ENCODE measurements around the gene TMCO4. TPM values are rescaled to one million over a fixed set of nuclear protein-coding genes. Genes with fewer than 3 reads are reported as not detected.

Gene TMCO4
- total and polyA plus RNA-seq, 2 of the 4 experiments (the other 2 are of a cell fraction) = 7.3 to 8.6 TPM

GRCh38 chr1:19647643-19648042, 152.1 kb downstream of the TMCO4 start:
- DNase-seq = no peak
- POLR2A ChIA-PET (ENCODE audit: unreplicated experiment) = no interaction called here

More at GRCh38 chr1:19647643-19648042, 152.1 kb downstream of the TMCO4 start:
- H2BK20ac ChIP-seq (ENCODE audit: low read depth, low read length) = no peak overlapping the region
- H3K4me1 ChIP-seq (ENCODE audit: control insufficient read depth, insufficient read depth, low read length) = peaks cover 22% of the 10 kb centered on the region; the same call in 1 of the 2 replicates
- H2BK15ac ChIP-seq (ENCODE audit: low read depth, low read length) = no peak overlapping the region
- no peak overlapping the region for H4K5ac ChIP-seq (ENCODE audit: low read depth, low read length)
- 66% methylated on average over 12 of the region's 16 CpGs; no CpG with 5 or more reads in 1 of the 2 experiments for WGBS, 2 experiments (ENCODE audit: extremely low coverage in 2 of 2, insufficient read length in 1 of 2)
- dilution Hi-C loops (cut with HindIII; ENCODE audit: low sequenced_read_pairs, unreplicated experiment) (no loop called here), intact Hi-C loops (cut with micrococcal nuclease) (no loop called here), in situ Hi-C loops (cut with MboI; ENCODE audit: low sequenced_read_pairs) (loop anchor here (5.0 to 10.0 kb wide), 2 partner anchors 163 to 305 kb away; partner anchors contain the start of gene CAPZB)
- no peak overlapping the region for H3K9ac ChIP-seq (ENCODE audit: low read depth, low read length)
- no peak overlapping the region for H2AK5ac ChIP-seq (ENCODE audit: low read depth, low read length)
- no peak overlapping the region for H2BK5ac ChIP-seq (ENCODE audit: low read depth, low read length, poor library complexity, severe bottlenecking)
- no peak overlapping the region for H4K8ac ChIP-seq (ENCODE audit: low read depth in 2 of 2, low read length in 2 of 2)
- no peak overlapping the region for H4K91ac ChIP-seq (ENCODE audit: insufficient read depth, low read depth, low read length)
- no peaks in the 10 kb centered on the region for H3K9me3 ChIP-seq (ENCODE audit: control insufficient read depth, insufficient read depth, low read length)
- no peak overlapping the region; the same call in 1 of the 2 replicates for H3K56ac ChIP-seq (ENCODE audit: extremely low read depth, insufficient read depth, low read length)
- H3K36me3 ChIP-seq (ENCODE audit: control insufficient read depth, insufficient read depth, low read length) = peaks cover 2% of the 10 kb centered on the region; the same call in 1 of the 2 replicates
- peaks cover 4 to 59% of the 10 kb centered on the region in 2 experiments; a peak in 2 of 4 replicates for H3K79me1 ChIP-seq (ENCODE audit: low read depth in 1 of 2, low read length in 2 of 2)
- no peak for TF ChIP-seq NFE2L2 (IDR thresholded peaks at IDR 0.05; ENCODE audit: low read depth, low read length)
- TF ChIP-seq, protein P1, sequence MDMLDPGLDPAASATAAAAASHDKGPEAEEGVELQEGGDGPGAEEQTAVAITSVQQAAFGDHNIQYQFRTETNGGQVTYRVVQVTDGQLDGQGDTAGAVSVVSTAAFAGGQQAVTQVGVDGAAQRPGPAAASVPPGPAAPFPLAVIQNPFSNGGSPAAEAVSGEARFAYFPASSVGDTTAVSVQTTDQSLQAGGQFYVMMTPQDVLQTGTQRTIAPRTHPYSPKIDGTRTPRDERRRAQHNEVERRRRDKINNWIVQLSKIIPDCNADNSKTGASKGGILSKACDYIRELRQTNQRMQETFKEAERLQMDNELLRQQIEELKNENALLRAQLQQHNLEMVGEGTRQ (IDR thresholded peaks at IDR 0.05; ENCODE audit: low read depth, low read length) = no peak
- no peak for TF ChIP-seq POLR2A (IDR thresholded peaks at IDR 0.05; ENCODE audit: low read depth, low read length)
- TF ChIP-seq, protein P2, sequence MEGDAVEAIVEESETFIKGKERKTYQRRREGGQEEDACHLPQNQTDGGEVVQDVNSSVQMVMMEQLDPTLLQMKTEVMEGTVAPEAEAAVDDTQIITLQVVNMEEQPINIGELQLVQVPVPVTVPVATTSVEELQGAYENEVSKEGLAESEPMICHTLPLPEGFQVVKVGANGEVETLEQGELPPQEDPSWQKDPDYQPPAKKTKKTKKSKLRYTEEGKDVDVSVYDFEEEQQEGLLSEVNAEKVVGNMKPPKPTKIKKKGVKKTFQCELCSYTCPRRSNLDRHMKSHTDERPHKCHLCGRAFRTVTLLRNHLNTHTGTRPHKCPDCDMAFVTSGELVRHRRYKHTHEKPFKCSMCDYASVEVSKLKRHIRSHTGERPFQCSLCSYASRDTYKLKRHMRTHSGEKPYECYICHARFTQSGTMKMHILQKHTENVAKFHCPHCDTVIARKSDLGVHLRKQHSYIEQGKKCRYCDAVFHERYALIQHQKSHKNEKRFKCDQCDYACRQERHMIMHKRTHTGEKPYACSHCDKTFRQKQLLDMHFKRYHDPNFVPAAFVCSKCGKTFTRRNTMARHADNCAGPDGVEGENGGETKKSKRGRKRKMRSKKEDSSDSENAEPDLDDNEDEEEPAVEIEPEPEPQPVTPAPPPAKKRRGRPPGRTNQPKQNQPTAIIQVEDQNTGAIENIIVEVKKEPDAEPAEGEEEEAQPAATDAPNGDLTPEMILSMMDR (conservative IDR thresholded peaks at IDR 0.05; ENCODE audit: low read depth, low read length) = no peak
- TF ChIP-seq RAD21 (IDR thresholded peaks at IDR 0.05; ENCODE audit: low read length) = no peak
- no peak for TF ChIP-seq BHLHE40 (IDR thresholded peaks at IDR 0.05; ENCODE audit: low read depth, low read length)
- no peak for TF ChIP-seq MAZ (IDR thresholded peaks at IDR 0.05; ENCODE audit: borderline replicate concordance, low read depth, low read length)
- TF ChIP-seq FOS (IDR thresholded peaks at IDR 0.05; ENCODE audit: low read depth, low read length) = no peak
- no peak for TF ChIP-seq RFX5 (IDR thresholded peaks at IDR 0.05; ENCODE audit: low read depth, low read length)
- TF ChIP-seq CEBPB (IDR thresholded peaks at IDR 0.05; ENCODE audit: low read depth, low read length) = no peak
- no peak for TF ChIP-seq RCOR1 (IDR thresholded peaks at IDR 0.05; ENCODE audit: insufficient replicate concordance, low read length)
- TF ChIP-seq, protein P3, sequence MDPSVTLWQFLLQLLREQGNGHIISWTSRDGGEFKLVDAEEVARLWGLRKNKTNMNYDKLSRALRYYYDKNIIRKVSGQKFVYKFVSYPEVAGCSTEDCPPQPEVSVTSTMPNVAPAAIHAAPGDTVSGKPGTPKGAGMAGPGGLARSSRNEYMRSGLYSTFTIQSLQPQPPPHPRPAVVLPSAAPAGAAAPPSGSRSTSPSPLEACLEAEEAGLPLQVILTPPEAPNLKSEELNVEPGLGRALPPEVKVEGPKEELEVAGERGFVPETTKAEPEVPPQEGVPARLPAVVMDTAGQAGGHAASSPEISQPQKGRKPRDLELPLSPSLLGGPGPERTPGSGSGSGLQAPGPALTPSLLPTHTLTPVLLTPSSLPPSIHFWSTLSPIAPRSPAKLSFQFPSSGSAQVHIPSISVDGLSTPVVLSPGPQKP (IDR thresholded peaks at IDR 0.05; ENCODE audit: borderline replicate concordance, low read depth, low read length) = no peak
- no peak for TF ChIP-seq SMC3 (IDR thresholded peaks at IDR 0.05; ENCODE audit: low read depth, low read length)
- no peak for TF ChIP-seq MAFK (IDR thresholded peaks at IDR 0.05; ENCODE audit: low read depth, low read length)
- no peak for TF ChIP-seq MXI1 (IDR thresholded peaks at IDR 0.05; ENCODE audit: borderline replicate concordance, low read depth, low read length)
- TF ChIP-seq CHD1 (IDR thresholded peaks at IDR 0.05; ENCODE audit: low read depth, low read length) = no peak
- ATAC-seq (ENCODE audit: low read depth) = no peak
- BruUV-seq (replicated peaks) = no TSS peak
- no peak overlapping the region for H3K4me3 ChIP-seq (ENCODE audit: insufficient read depth, low read depth, low read length)
- H2AK9ac ChIP-seq (replicated peaks; ENCODE audit: low read depth, low read length, poor library complexity) = no peak overlapping the region
- H3K18ac ChIP-seq (ENCODE audit: low read depth, low read length) = no peak overlapping the region
- H3K27ac ChIP-seq (ENCODE audit: insufficient read depth, low read length) = no peak overlapping the region
- CTCF ChIA-PET = no interaction called here
- H3K4ac ChIP-seq (ENCODE audit: low read depth, low read length) = no peak overlapping the region
- H3K14ac ChIP-seq (replicated peaks; ENCODE audit: low read depth, low read length) = no peak overlapping the region
- no peaks in the 10 kb centered on the region; the same call in 1 of the 2 replicates for H3K9me1 ChIP-seq (ENCODE audit: insufficient read depth, low read length)
- no peak overlapping the region for H2BK120ac ChIP-seq (ENCODE audit: low read depth, low read length)
- no peaks in the 10 kb centered on the region for H3K27me3 ChIP-seq (ENCODE audit: control insufficient read depth, insufficient read depth, low read length)
- H4K20me1 ChIP-seq (ENCODE audit: insufficient read depth, low read length) = peaks cover 44% of the 10 kb centered on the region
- peak overlapping the region; percentile 4; the same call in 1 of the 2 replicates for H3K4me2 ChIP-seq (ENCODE audit: low read depth, low read length)
- H2AFZ ChIP-seq (replicated peaks; ENCODE audit: low read length, poor library complexity) = no peak overlapping the region
- no peak overlapping the region for H3K23ac ChIP-seq (ENCODE audit: low read depth, low read length)
